Measurements from ENCODE around the gene SCLY. TPM values are rescaled to one million over a fixed set of nuclear protein-coding genes. Genes with fewer than 3 reads are reported as not detected.

SCLY gene
- total RNA-seq, 1 experiment from 2014 or later: 68.4 TPM

DNA sequence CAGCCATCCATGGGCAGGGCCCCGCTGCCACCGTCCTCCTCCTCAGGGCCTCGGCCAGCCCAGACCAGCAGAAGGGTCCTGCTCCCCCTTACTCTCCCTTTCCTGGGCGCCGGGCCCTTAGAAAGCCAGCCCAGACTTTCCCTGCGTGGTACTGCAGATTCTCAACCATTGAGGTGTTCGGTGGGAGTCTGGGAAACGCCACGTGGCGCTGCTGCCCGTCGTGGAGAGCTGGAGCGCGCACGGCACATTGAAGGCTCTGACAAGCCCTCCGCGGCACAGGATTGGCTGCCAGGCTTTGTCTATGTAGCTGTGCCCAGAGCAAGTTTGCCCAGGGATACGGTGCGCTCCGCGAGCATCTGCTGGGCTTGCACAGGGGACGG, 67.2 kb downstream of the SCLY start:
- H3K4me1 Mint-ChIP-seq: no peaks in the 10 kb centered on the region
- ChIA-PET POLR2A (no interaction called here), CTCF (interaction anchor here (0.6 to 2.7 kb wide), 11 partner anchors 8 to 556 kb away, joined by 3 to 41 read pairs (median 6); partner anchors contain the start of genes KLHL30 and SCLY)
- DNase-seq (ENCODE audit: low spot score): no peak
- no peak overlapping the region for H3K27ac Mint-ChIP-seq
- ATAC-seq: no peak
- no peaks in the 10 kb centered on the region for H3K36me3 Mint-ChIP-seq
- no peaks in the 10 kb centered on the region for H3K27me3 Mint-ChIP-seq (ENCODE audit: low read depth)
- TF ChIP-seq, protein P1, sequence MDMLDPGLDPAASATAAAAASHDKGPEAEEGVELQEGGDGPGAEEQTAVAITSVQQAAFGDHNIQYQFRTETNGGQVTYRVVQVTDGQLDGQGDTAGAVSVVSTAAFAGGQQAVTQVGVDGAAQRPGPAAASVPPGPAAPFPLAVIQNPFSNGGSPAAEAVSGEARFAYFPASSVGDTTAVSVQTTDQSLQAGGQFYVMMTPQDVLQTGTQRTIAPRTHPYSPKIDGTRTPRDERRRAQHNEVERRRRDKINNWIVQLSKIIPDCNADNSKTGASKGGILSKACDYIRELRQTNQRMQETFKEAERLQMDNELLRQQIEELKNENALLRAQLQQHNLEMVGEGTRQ (CRISPR knock-in tag; IDR thresholded peaks at IDR 0.05): no peak
- no peak for TF ChIP-seq ZNF423 (CRISPR knock-in tag; IDR thresholded peaks at IDR 0.05)
- TF ChIP-seq, protein P2, sequence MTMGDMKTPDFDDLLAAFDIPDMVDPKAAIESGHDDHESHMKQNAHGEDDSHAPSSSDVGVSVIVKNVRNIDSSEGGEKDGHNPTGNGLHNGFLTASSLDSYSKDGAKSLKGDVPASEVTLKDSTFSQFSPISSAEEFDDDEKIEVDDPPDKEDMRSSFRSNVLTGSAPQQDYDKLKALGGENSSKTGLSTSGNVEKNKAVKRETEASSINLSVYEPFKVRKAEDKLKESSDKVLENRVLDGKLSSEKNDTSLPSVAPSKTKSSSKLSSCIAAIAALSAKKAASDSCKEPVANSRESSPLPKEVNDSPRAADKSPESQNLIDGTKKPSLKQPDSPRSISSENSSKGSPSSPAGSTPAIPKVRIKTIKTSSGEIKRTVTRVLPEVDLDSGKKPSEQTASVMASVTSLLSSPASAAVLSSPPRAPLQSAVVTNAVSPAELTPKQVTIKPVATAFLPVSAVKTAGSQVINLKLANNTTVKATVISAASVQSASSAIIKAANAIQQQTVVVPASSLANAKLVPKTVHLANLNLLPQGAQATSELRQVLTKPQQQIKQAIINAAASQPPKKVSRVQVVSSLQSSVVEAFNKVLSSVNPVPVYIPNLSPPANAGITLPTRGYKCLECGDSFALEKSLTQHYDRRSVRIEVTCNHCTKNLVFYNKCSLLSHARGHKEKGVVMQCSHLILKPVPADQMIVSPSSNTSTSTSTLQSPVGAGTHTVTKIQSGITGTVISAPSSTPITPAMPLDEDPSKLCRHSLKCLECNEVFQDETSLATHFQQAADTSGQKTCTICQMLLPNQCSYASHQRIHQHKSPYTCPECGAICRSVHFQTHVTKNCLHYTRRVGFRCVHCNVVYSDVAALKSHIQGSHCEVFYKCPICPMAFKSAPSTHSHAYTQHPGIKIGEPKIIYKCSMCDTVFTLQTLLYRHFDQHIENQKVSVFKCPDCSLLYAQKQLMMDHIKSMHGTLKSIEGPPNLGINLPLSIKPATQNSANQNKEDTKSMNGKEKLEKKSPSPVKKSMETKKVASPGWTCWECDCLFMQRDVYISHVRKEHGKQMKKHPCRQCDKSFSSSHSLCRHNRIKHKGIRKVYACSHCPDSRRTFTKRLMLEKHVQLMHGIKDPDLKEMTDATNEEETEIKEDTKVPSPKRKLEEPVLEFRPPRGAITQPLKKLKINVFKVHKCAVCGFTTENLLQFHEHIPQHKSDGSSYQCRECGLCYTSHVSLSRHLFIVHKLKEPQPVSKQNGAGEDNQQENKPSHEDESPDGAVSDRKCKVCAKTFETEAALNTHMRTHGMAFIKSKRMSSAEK (CRISPR knock-in tag; IDR thresholded peaks at IDR 0.05; ENCODE audit: borderline replicate concordance): no peak
- no peak for TF ChIP-seq NR1H2 (CRISPR knock-in tag; IDR thresholded peaks at IDR 0.05)
- TF ChIP-seq, protein P3, sequence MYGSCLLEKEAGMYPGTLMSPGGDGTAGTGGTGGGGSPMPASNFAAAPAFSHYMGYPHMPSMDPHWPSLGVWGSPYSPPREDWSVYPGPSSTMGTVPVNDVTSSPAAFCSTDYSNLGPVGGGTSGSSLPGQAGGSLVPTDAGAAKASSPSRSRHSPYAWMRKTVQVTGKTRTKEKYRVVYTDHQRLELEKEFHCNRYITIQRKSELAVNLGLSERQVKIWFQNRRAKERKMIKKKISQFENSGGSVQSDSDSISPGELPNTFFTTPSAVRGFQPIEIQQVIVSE (CRISPR knock-in tag; IDR thresholded peaks at IDR 0.05; ENCODE audit: borderline replicate concordance): no peak
- no peak for TF ChIP-seq OVOL2 (CRISPR knock-in tag; IDR thresholded peaks at IDR 0.05; ENCODE audit: borderline replicate concordance)
- TF ChIP-seq, protein P4, sequence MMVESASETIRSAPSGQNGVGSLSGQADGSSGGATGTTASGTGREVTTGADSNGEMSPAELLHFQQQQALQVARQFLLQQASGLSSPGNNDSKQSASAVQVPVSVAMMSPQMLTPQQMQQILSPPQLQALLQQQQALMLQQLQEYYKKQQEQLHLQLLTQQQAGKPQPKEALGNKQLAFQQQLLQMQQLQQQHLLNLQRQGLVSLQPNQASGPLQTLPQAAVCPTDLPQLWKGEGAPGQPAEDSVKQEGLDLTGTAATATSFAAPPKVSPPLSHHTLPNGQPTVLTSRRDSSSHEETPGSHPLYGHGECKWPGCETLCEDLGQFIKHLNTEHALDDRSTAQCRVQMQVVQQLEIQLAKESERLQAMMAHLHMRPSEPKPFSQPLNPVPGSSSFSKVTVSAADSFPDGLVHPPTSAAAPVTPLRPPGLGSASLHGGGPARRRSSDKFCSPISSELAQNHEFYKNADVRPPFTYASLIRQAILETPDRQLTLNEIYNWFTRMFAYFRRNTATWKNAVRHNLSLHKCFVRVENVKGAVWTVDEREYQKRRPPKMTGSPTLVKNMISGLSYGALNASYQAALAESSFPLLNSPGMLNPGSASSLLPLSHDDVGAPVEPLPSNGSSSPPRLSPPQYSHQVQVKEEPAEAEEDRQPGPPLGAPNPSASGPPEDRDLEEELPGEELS (CRISPR knock-in tag; IDR thresholded peaks at IDR 0.05): no peak
- no peak for TF ChIP-seq KAT7 (CRISPR knock-in tag; IDR thresholded peaks at IDR 0.05; ENCODE audit: borderline replicate concordance)
- no peak for TF ChIP-seq RELA (CRISPR knock-in tag; IDR thresholded peaks at IDR 0.05; ENCODE audit: borderline replicate concordance)
- TF ChIP-seq, protein P5, sequence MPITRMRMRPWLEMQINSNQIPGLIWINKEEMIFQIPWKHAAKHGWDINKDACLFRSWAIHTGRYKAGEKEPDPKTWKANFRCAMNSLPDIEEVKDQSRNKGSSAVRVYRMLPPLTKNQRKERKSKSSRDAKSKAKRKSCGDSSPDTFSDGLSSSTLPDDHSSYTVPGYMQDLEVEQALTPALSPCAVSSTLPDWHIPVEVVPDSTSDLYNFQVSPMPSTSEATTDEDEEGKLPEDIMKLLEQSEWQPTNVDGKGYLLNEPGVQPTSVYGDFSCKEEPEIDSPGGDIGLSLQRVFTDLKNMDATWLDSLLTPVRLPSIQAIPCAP (CRISPR knock-in tag; IDR thresholded peaks at IDR 0.05): no peak
- no peak for TF ChIP-seq ZNF416 (CRISPR knock-in tag; IDR thresholded peaks at IDR 0.05)
- TF ChIP-seq, protein P6, sequence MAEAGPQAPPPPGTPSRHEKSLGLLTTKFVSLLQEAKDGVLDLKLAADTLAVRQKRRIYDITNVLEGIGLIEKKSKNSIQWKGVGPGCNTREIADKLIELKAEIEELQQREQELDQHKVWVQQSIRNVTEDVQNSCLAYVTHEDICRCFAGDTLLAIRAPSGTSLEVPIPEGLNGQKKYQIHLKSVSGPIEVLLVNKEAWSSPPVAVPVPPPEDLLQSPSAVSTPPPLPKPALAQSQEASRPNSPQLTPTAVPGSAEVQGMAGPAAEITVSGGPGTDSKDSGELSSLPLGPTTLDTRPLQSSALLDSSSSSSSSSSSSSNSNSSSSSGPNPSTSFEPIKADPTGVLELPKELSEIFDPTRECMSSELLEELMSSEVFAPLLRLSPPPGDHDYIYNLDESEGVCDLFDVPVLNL (CRISPR knock-in tag; IDR thresholded peaks at IDR 0.05; ENCODE audit: borderline replicate concordance, low read depth): no peak
- TF ChIP-seq, protein P7, sequence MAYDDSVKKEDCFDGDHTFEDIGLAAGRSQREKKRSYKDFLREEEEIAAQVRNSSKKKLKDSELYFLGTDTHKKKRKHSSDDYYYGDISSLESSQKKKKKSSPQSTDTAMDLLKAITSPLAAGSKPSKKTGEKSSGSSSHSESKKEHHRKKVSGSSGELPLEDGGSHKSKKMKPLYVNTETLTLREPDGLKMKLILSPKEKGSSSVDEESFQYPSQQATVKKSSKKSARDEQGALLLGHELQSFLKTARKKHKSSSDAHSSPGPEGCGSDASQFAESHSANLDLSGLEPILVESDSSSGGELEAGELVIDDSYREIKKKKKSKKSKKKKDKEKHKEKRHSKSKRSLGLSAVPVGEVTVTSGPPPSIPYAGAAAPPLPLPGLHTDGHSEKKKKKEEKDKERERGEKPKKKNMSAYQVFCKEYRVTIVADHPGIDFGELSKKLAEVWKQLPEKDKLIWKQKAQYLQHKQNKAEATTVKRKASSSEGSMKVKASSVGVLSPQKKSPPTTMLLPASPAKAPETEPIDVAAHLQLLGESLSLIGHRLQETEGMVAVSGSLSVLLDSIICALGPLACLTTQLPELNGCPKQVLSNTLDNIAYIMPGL (CRISPR knock-in tag; IDR thresholded peaks at IDR 0.05): no peak
- TF ChIP-seq, protein P8, sequence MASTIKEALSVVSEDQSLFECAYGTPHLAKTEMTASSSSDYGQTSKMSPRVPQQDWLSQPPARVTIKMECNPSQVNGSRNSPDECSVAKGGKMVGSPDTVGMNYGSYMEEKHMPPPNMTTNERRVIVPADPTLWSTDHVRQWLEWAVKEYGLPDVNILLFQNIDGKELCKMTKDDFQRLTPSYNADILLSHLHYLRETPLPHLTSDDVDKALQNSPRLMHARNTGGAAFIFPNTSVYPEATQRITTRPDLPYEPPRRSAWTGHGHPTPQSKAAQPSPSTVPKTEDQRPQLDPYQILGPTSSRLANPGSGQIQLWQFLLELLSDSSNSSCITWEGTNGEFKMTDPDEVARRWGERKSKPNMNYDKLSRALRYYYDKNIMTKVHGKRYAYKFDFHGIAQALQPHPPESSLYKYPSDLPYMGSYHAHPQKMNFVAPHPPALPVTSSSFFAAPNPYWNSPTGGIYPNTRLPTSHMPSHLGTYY (CRISPR knock-in tag; IDR thresholded peaks at IDR 0.05): no peak
- no peak for TF ChIP-seq CREB1 (CRISPR knock-in tag; IDR thresholded peaks at IDR 0.05)
- no peak for TF ChIP-seq NFE2L1 (CRISPR knock-in tag; IDR thresholded peaks at IDR 0.05)
- TF ChIP-seq FOXP1 (CRISPR knock-in tag; IDR thresholded peaks at IDR 0.05; ENCODE audit: borderline replicate concordance): no peak
- no peak for TF ChIP-seq ZNF219 (CRISPR knock-in tag; IDR thresholded peaks at IDR 0.05; ENCODE audit: borderline replicate concordance)
- TF ChIP-seq GTF2I (CRISPR knock-in tag; conservative IDR thresholded peaks at IDR 0.05): no peak
- no peak overlapping the region for H3K4me3 Mint-ChIP-seq
- H3K9me3 Mint-ChIP-seq: no peaks in the 10 kb centered on the region
